SK-N-SH (cell line): ENCODE measurements around the gene RFTN1.

ENCODE experiments used
- CTCF ChIP-seq: fragments of 200-600 bp; sonication (generic); IDR thresholded peaks from 2 replicates; pipeline ENCODE4 v1.6.1; 2017; ENCODE audit warnings: antibody characterized with exemption, mild to moderate bottlenecking, moderate library complexity
- IRF3 ChIP-seq: fragments of 150-350 bp; IDR thresholded peaks from 2 replicates; pipeline ENCODE4 v1.6.1; 2016; ENCODE audit warnings: mild to moderate bottlenecking, low read depth, low read length
- MAX ChIP-seq: IDR thresholded peaks from 2 replicates; pipeline ENCODE4 v1.4.0; 2012; ENCODE audit warnings: low read depth
- POLR2AphosphoS5 ChIP-seq: IDR thresholded peaks from 2 replicates; pipeline ENCODE4 v1.6.1; 2012; ENCODE audit warnings: low read depth, low read length
- RAD21 ChIP-seq: IDR thresholded peaks from 2 replicates; pipeline ENCODE4 v1.6.1; 2012; ENCODE audit warnings: mild to moderate bottlenecking, low read length
- RCOR1 ChIP-seq: fragments of 150-350 bp; IDR thresholded peaks from 2 replicates; pipeline ENCODE4 v1.6.1; 2017; ENCODE audit warnings: antibody characterized with exemption, low read length
- REST ChIP-seq: IDR thresholded peaks from 2 replicates; pipeline ENCODE4 v1.6.1; 2012; ENCODE audit warnings: mild to moderate bottlenecking, low read depth, low read length, moderate library complexity
- RFX5 ChIP-seq: IDR thresholded peaks from 2 replicates; pipeline ENCODE4 v1.6.1; 2012; ENCODE audit warnings: mild to moderate bottlenecking, improper control_type of control experiment, low read length
- SIN3A ChIP-seq: IDR thresholded peaks from 2 replicates; pipeline ENCODE4 v1.6.1; 2012; ENCODE audit warnings: low read depth, mild to moderate bottlenecking, low read length, moderate library complexity, borderline replicate concordance
- TAF1 ChIP-seq: IDR thresholded peaks from 2 replicates; pipeline ENCODE4 v1.6.1; 2012; ENCODE audit warnings: low read depth, mild to moderate bottlenecking, low read length, moderate library complexity, borderline replicate concordance
- TCF12 ChIP-seq: IDR thresholded peaks from 2 replicates; pipeline ENCODE4 v1.4.0; 2012
- ZBTB33 ChIP-seq: IDR thresholded peaks from 2 replicates; pipeline ENCODE4 v1.4.0; 2012; ENCODE audit warnings: low read depth, borderline replicate concordance

GRCh38 chr3:16512435-16513140 lies 911 bp downstream of the RFTN1 start:
- TF ChIP-seq MAX (peak; percentile 73), TCF12 (no peak), CTCF (0 out of 2 replicates have a peak, but pooled peaks have one; percentile 4), POLR2AphosphoS5 (no peak), IRF3 (no peak), REST (no peak), RAD21 (peak; percentile 1; the same call in 1 of the 2 replicates), RFX5 (no peak), ZBTB33 (no peak), TAF1 (no peak), SIN3A (peak; percentile 68), RCOR1 (no peak)
